ENCODE measurements around the gene STING1.

Gene STING1

DNA sequence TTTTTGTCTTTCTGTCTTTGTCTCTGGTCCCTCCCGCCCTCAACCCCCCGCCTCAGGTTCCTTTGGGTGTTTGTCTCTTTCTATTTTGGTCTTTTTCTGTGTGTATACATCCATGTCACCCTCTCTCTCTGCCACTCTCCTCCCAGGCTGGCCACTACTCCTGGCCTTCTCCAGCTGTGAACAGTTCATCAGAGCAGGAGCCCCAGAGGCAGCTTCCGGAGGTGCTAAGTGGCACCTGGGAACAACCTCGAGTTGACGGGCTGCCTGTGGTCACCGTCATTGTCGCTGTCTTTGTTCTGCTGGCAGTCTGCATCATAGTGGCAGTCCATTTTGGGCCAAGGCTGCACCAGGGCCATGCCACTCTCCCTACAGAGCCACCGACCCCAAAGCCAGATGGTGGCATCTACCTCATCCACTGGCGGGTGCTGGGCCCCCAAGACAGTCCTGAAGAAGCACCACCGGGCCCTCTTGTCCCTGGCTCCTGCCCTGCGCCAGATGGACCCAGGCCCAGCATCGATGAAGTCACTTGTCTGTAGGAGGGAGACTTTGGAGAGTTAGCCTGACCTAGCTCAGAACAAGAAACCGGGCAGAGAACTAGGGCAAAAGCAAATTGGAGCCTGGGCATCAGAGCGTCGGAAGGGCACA, 10.1 kb downstream of the STING1 start:
- DNase-seq (ENCODE audit: low spot score), result no peak
- TF ChIP-seq, protein P1, sequence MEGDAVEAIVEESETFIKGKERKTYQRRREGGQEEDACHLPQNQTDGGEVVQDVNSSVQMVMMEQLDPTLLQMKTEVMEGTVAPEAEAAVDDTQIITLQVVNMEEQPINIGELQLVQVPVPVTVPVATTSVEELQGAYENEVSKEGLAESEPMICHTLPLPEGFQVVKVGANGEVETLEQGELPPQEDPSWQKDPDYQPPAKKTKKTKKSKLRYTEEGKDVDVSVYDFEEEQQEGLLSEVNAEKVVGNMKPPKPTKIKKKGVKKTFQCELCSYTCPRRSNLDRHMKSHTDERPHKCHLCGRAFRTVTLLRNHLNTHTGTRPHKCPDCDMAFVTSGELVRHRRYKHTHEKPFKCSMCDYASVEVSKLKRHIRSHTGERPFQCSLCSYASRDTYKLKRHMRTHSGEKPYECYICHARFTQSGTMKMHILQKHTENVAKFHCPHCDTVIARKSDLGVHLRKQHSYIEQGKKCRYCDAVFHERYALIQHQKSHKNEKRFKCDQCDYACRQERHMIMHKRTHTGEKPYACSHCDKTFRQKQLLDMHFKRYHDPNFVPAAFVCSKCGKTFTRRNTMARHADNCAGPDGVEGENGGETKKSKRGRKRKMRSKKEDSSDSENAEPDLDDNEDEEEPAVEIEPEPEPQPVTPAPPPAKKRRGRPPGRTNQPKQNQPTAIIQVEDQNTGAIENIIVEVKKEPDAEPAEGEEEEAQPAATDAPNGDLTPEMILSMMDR (IDR thresholded peaks at IDR 0.05; ENCODE audit: extremely low read depth, missing control alignments), result no peak

DNA sequence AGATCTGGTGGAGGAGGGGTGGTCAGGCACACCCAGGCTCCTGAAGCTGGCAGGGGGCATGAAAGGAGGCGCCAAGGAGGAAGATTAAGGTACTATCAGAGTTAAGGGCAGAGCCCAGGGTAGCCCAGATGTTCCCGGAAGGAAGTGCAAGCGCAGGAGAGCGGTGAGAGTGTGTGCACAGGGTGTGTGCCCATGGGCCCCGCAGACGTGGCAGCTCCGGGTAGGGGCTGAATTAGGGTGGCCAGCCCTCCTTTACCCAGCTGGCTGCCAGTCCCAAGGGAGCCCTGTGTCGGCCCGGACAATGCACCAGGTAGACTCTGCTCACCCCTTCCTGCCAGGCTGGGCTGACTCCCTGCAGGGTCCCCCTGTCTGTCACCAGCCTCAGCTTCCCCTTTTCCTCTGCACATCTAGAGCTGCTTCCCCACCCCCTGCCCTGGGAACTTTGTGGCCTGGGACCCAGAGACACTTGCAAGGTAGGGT, 11.7 kb downstream of the STING1 start, which contains the start of gene SMIM33:
Gene SMIM33 (plus strand): TSS at position 184 of the 480 bp plus-strand sequence. CDS start 118 bp downstream, at position 302.
- no peak for DNase-seq (ENCODE audit: low spot score)
- TF ChIP-seq, protein P1 (IDR thresholded peaks at IDR 0.05; ENCODE audit: extremely low read depth, missing control alignments), result no peak

DNA sequence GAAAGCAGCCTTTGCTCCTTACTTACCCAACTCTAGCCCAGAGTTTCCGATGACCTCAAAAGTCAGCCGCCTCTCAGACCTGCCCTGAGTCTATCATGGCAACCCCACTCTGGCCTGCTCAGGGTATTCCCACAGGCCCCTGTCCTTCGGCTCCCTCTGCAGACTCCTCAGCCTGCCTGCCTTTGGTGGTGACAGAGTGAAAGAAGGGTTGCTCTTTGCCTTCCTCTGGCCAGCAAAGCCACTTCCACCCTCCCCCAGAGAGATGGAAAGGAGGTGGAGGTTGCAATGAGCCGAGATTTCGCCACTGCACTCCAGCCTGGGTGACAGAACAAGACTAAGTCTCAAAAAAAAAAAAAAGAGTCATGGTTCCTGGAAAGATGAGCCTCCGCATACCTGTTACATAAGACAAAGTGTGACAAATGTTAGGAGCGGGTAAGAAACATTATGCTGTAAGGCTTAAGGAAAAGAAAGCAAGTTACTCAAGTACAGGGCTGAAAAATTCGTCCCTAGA, 14.1 kb downstream of the STING1 start:
- no peak for DNase-seq (ENCODE audit: low spot score)
- TF ChIP-seq, protein P1 (IDR thresholded peaks at IDR 0.05; ENCODE audit: extremely low read depth, missing control alignments), result no peak

DNA sequence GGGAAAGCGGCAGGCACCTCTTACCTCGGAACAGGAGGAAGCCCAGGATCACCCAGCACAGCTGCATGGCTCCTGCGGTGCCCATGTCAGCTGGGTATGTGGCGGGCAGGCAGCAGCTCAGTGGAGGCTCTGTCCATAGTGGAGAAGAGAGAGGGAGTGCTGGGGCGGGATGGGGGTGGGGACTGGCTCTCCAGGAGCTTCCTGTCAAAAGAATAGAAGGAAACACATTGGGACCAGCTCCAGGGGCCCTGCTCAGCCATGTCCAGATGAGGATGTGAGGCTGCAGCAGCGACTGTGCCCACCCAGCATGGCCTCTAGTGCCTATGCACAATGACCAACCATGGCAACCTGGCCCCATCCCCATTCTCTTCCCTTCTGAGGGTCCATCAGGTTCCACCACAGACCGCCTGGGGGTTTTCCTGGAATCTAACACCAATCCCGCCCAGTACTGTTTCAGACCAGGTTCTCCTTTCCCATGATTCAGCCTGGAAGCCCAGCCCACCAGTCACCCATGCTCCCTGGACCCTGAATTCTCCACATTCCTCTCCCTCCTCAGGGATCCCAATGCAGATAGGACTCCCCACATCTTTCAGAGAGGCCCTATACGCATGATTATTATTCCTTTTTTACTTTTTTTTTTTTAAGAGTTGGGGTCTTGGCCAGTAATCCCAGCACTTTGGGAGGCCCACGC, 19.8 kb downstream of the STING1 start, which contains the start of gene ECSCR:
Gene ECSCR (minus strand): TSS at position 158 of the 691 bp plus-strand sequence. CDS start 73 bp downstream, at position 85.
- TF ChIP-seq, protein P1 (IDR thresholded peaks at IDR 0.05; ENCODE audit: extremely low read depth, missing control alignments), result no peak
- DNase-seq (ENCODE audit: low spot score), result no peak

DNA sequence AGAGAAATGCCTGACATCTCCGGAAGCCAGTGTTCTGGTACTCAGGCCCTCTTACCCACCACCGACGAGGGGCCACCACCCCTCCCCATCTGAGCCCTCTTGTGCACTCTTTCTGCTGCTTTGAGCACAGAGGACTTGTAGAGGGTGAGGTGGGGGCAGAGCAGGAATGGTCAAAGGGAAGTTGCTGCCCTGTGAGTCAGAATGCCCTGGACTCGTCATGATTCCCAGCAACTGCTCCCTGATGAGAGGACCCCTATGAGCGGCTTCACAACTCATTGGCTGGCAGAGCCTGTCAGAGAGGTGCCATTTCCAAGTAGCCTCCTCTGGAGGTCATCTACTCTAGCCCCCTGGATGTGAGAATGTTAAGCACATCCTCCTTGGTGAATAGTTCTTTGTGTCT, 20.9 kb downstream of the STING1 start:
- DNase-seq (ENCODE audit: low spot score), result no peak
- TF ChIP-seq, protein P1 (IDR thresholded peaks at IDR 0.05; ENCODE audit: extremely low read depth, missing control alignments), result no peak

DNA sequence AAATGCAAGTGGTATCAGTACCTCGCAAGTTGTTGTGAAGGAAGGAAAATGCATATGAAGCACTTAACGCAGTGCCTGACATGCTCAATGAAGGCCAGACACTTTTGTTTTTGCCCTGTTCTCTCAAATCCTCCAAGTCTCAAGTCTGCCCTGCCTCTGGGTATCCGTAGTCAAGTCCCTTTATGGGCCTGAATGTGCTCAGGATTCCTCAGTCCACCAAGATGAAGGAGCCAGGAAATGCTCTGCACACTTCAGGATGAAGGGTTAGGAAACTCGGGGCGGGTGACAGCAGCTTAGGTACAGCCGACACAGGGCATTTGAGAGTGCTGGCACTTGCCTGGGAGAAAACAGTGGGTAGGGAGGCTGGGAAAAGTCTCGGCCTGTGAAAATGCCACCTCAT, 21.4 kb downstream of the STING1 start:
- no peak for DNase-seq (ENCODE audit: low spot score)
- TF ChIP-seq, protein P1 (IDR thresholded peaks at IDR 0.05; ENCODE audit: extremely low read depth, missing control alignments), result no peak

DNA sequence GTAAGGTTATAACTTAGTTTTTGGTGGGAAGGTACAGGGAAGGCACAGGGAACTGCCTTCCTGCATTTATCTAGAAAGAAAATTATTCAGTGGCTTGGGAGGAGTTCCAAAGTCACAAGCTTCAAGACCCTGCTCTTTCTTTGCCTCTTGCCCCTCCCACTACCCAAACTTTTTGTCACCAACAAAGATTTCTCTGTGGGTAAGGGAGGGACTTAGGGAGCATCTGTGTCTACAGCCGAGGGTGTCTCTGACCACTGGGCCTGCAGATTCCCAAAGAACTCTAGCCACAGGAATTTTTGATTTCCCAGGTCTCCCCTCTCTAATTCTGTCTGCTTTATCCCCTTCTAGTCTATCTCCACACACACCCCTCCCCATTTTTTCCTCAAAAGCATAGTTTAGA, 22.1 kb downstream of the STING1 start:
- TF ChIP-seq, protein P1 (IDR thresholded peaks at IDR 0.05; ENCODE audit: extremely low read depth, missing control alignments), result no peak
- DNase-seq (ENCODE audit: low spot score), result no peak
